HCEC 1CT (cell line): ENCODE results near the gene ADGRG6.

Source experiments
- DNase-seq: peaks from one replicate; pipeline ENCODE4 v3.0.0-alpha.2; 2017

ADGRG6 gene

DNA sequence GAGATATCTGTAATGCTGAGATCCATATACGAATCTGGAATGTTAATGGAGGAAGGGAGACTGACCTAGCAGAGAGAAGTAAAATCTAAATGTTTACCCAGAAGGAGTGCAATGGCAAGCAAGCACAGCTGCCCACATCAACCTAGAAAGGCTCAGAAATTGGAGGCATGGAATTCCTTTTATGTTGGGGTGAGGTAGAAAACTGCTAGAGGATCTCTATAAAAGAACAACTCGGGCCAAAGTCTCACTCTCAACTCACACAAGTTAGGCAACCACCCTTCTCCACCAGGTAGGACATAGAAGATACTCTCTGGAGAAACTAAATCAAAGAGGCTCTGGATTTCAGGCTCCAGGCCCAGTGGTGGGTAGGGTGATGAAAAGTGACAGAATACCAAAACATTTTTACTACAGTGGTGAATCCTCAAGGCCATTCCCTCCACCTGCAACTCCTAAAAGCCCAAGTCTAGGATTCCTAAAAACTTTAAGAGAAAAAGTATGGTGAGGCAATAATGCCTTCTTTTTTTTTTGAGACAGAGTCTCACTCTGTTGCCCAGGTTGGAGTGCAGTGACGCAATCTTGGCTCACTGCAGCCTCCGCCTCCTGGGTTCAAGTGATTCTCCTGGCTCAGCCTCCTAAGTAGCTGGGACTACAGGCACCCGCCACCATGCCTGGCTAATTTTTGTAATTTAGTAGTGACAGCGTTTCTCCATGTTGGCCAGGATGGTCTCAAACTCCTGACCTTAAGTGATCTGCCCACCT is 9.5 kb upstream of the ADGRG6 start:
- no peak for DNase-seq

DNA sequence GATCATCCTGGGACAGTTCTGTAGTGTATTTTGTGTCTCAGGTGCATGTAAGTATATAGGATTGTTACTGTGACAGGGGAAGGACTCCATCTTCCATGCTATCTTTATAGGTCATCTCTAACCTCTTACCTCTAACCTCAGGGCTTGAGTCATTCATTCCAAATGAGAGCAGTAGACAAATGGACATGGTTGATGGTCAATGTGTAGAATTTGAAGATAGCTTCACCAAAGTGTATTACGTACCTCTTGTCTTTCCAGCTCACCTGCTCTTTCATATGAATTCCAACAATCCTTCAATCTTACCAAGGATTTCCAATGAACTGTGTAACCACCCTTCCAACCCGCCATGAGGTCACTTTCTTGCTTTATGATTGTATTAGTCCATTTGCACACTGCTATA is 8.7 kb upstream of the ADGRG6 start:
- no peak for DNase-seq

DNA sequence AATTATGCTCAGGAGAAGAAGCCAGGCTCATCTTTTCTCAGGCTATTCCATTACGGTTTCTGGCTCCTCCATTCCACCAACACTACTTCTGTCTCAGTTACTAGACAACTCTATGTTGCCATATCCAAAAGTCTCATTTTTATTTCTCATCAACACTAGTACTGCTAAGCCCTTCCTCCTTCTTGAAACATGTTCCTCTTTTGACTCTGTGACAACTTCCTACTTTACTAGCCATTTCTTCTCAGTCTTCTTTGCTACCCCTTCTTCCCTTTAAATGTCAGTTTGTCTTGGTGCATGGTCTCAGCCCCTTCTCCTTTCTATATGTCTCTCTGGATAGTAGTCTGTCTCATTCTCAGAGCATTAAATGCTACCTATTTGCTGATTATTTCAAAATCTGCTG is 7.1 kb upstream of the ADGRG6 start:
- no peak for DNase-seq

DNA sequence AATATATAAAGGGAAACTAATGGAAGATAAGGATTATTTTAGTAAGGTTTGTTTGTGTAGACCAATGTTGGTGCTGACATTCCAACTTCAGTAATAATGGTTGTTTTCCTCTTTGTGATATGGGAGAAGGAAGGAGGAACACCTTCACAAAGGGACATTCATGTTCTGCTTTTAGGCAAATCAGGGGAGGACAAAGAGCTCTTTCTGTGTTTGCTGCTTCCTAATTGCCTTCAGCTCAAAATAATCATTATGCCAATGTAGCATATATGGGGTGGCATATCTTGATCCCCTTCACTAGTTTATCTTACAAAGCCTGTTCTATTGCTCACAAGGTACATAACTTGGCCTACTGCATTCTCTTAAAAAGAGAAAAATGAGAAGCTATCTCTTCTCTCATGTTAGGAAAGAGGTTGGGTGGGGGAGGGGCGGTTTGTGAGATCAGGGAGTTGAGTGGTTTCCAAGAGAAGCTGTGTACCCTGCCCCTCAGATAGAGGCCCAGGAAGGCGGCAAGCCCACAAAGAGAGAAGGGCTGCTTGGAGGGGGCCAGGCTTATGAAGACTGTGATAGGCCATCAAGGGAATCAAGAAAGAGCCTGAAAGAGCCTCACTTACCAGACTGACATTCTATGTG is 4.7 kb upstream of the ADGRG6 start:
- DNase-seq = no peak

DNA sequence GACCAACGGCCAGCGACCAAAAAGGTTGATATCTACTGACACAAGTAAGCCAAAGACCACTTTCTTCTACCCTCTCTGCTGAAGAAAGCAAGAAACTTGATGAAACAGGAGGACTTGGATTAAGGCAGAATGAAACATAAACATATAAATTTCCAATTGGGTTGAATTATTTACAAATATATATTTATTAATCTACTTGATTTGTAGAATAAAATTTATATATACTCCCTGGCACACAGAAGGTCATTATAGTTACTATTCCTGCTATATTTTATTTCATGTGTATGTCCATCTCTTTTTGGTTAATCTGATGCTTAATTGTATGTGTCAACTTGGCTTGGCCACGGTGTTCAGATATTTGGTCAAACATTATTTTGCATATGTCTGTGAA is 4.2 kb upstream of the ADGRG6 start:
- no peak for DNase-seq

DNA sequence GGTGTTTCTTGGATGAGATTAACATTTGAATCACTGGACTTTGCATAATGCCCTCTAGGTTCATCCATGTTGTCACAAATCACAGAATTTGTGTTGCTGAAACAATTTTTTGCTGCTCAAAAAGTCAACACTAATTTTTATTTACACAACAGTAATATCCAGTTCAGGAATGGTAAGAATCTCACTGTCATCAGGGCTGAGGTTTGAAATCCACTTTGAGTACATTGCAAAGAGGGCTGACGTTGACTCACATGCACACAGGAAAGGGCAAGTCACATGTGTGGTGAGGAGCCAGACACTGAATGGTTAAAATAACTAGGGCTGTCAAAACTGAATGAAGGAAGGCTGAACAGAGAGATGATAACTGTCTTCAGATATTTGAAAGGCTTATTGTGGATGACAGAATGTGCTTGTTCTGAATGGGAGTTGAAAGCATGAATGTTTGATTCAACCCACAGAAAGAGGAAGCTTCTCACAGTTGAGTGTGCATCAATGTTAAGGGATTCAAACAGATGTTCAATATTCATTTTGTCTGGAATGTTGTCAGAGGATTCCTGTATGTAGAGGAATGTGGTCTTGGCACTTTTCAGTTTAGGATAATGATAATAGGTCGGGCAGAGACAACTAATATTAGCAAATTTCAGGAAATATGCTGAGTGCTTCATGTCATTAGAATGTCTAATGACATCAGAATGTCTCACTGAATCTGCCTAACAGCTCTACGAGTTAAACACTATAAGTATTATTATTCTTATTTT is 3.6 kb upstream of the ADGRG6 start:
- peak; percentile 88 for DNase-seq

DNA sequence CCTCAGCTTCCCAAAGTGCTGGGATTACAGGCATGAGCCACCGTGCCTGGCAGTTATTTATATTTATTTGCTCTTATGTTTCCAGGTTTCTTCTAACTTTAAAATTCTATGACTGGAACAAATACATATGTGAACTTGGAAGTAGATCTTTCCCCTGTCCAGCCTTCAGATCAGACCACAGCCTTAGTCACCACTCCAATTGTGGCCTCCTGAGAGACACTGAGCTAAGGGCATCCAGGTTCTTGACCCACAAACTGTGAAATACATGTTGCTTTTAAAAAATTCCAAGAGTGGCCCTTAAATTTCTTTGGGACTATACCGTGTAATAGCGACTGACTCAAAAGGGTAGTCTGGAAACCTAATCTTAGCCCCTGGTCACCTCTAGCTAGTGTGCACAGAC is 1.5 kb upstream of the ADGRG6 start:
- DNase-seq = no peak

DNA sequence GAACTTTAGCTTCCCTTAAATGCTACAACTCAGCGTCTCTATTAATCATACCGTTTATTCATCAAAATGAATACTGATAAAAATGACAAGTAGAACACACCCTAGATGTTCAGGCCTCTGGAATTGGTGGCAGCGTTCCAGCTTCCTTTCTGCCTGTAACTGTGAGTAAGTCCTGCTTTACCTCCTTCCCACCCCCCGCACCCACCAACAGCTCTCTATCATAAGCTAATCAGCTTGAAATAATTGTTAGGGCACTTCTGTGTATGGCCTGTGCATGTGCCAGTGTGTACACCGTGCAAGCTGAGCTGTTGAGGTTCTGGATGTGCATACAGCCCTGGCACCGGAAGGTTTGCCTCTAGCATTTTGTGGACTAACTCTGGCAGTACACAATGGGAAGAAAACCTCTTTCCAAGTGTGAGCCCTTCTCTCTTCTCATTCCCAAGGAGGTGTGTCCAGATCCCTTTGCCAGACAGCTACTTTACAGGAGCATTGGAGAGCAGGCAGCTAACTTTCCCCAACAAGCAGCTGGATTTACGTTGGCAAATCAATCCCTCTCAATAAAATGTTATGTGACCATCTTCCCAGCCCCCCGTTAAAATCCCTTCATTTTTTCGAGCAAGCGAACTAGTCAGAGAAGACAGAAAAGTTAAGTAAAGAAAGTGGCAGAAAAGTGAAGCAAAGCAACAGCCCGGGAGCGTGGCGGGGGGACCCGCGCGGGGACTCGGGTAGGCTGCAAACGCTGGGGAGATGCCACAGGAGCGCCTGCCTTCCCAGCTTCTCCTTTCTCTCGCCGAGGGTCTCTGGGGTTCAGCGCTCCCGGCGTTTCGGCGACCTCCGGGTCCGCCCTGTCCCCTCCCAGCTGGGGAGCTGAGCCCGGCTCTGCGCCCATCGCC is 803 bp upstream of the ADGRG6 start:
- peak; percentile 52 for DNase-seq

DNA sequence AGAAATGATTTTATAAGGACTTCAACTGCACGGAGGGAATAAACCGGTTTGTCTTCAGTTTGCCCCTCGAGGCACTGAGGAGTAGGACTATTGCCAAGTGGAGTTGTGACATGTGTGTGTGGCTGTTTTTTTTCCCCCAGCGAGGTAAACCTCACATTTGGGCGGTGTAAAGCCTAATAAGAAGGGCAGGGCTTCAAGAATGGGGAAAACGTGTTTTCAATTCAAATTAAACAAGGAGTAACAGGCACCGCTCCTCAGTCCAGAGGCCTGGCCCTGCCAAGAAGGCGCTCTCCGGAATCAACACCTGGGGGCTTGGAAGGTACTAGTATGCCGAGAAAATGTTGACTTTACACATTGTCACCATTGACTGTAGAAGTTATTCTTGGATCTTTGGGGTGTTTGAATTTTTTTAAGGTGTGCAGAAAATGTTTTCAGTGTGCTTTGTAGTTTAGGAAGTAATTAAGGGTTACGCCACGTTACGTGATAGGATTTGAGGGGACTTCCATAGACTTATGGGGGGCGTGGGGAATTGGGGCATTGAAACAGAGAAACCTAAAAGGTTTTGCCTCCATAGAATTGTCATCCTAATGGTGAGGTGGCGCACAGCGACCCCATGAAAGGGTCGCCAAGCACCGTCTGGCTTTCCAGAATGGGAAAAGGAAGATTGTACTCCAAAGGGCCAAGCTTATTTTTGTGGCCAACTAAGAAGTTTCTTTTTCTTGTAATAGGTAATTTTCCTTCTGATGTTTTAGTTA is 791 bp downstream of the ADGRG6 start:
- DNase-seq = no peak

DNA sequence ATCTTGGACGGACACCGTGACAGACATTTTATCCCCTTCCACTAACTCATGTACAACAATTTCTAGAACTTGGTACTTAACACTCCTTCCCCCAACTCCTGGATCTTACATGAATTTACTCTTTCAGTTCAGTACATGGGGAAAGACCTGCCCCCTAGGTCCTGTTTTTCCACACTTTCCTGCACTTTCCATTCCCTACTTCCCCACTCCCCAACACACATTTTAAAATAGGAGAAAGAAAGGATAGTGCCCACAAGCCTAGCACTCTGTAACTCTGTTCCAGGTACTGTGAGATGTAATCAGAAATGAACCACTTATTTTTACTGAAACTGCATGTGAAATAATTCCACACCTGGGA is 1.3 kb downstream of the ADGRG6 start:
- no peak for DNase-seq

DNA sequence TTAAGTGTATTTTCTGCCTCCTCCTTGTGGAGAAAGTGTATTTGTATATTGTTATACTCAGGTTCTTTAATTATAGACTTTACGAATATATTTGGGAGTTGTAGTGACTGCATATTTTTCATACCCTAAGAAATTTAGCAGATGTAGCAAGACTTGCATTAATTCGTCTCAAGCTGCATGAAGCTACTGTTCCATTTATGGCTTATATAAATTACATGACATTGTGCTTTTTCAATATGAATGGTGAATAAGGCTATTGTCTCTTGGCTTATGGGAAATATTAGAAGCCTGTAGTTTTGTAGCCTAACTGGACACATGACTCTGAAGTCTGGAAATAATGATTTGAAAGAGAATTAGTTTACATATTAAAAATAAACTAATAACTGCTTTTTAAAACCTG is 2.4 kb downstream of the ADGRG6 start:
- no peak for DNase-seq

DNA sequence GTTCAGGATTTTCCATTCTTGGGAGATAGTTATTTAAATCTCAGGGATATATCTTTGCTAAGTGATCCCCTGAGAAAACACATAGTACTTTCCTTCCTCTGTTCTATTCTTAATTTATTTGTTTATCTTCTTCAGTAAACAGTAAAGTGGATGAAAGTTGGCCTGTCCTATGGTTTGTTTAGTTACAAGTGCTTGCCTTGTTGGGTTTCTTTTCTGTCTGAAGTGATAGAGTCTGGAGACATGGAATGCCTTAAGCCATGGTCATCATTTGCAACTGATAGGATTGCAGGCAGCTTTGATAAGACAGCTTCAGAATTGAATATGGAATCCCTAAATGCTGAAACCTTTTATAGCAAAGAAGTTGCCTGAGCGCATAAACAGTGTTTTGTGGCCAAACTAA is 4.9 kb downstream of the ADGRG6 start:
- DNase-seq = no peak

DNA sequence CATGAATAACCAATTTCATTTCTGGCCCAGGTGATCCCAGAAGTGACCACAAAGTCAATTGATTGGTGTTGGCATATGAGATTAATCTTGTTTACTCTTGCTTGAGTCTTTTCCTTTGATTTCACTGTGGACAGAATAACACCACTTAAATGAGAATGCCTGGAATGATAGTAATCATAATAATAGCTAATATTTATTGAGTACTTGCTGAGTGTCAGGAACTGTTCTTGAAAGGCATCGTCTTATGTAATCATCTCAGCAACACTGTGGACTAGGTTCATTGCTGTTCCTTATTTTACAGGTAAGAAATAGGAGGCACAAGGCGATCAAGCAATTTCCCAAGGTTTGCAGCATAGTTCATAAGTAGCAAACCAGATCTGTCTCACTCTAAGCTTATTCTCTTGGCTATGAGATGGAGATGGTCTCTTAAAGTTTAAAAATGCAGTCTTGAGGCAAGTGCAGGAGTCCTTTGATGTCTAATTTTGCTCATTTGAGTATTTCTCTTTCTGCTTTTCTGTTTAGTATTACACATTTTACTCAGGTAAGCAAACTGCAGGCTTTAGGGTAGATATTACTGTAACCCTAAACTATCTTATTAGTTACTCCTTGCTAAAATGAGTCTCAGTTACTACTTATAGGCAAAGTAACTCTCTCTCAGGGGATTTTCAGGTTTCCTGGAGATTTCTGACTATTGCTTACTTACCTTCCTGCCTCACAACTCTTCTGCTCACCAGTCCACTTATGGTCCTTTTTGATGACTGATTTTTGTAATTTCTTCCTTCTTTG is 6.3 kb downstream of the ADGRG6 start:
- no peak for DNase-seq

DNA sequence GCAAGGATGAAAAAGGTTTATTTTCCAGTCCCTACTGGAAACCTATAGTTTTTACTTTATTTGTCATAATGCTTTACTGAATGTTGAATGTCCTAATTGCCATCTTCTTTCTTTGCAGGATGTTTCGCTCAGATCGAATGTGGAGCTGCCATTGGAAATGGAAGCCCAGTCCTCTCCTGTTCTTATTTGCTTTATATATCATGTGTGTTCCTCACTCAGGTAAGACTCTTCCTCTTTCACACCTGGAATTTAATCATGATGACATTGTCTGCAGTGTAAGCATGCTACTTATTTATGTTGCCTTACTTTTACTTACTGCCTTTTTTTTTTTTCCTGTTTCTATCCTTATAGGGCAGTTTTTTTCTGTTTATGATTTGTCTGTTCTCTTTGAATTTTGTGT is 7.6 kb downstream of the ADGRG6 start:
- DNase-seq = no peak

DNA sequence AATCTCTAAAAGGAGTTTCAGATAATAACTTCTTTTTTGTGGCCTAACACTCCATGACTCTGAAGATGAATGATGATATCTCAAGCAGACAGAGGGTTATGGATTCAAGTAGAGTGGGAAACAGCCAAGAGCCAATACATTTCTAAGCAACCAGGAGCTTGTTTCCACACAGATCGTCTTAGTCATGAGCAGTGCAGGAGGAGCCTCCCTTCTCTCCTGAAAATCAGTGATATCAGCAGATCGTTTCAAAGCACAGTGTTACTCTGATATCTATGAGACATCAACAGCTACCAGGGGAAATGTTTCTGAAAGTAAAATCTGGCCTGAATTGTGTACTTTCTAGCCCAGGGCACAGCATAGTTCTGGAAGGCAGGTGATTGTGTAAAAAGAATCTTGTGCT is 11.5 kb downstream of the ADGRG6 start:
- DNase-seq = peak; percentile 23

DNA sequence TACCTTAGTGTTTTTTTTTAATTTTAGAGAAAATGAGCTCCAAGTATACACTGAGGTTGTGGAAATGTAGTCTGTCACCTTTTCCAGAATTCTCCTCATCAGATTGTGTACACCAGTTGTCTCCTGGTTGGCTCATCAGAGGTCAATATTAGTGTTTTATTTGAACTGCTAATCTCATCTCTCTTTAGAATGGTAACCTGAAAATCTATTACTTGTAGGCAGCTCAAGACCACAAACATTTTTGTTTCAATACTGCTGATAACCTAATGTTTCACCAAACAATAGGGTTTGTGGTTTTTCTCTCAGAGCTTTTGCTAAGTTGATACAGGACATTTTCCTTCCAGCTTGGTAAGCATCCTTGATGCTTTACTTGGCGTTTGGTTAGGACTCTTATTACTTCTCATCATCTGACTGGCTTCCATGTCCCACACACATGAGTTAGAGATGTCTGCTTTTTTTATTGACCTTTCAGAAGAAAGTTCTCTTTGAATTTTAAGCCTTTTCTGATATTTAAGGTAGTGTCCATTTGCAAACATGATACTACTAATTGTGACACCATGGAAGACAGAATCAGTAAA is 15.1 kb downstream of the ADGRG6 start:
- no peak for DNase-seq

DNA sequence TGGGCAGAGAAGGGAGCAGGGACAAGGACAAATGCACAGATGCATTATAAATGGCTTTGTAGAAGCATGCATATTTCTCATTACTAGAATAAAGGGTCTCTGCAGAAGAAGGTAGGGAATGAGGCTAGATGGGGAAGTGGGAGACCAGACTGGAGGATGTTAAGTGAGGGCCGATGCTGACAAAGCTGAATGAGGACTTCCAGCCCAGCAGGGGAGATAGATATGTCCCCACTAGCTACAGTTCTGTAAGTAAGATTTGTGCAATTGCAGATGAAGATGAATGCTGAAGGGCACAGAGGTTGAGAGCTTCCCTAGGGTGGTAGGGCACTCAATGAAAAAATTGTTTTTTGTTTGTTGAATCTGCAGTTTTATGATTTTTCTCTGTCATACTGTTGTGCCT is 16.9 kb downstream of the ADGRG6 start:
- no peak for DNase-seq

DNA sequence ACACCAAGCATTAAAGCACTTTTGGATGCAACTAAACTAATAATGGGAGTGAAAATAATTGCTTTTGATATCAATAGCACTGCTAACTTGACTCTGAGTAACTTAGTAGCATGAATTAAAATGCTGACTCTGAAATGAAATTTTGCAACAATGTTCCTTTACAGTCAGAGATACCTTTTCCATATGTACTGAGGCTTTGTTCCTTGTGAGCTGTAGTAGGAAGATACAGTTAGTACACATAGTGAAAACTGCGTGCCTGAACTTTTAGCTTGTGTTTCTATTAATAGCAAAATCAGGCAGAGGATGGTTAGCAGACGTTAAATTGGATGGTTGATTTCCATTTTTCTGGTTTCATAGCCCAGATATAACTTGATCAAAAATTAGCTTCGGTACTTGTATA is 18.6 kb downstream of the ADGRG6 start:
- no peak for DNase-seq

DNA sequence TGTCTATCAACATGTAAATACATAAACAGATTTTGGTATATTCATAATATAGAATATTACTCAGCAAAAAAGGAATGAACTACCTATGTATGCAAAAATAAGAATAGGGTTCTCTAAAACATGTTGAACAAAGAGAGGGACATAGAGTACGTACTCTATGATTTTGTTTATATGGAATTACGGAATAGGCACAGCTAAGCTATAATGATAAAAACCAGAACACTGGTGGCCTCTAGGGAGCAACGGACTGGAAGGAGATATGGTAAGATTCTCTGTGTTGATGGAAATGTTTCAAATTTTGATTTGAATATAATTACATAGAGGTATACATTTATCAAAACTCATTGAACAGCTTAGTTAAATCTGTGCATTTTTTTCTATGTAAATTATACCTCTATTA is 19.6 kb downstream of the ADGRG6 start:
- no peak for DNase-seq

DNA sequence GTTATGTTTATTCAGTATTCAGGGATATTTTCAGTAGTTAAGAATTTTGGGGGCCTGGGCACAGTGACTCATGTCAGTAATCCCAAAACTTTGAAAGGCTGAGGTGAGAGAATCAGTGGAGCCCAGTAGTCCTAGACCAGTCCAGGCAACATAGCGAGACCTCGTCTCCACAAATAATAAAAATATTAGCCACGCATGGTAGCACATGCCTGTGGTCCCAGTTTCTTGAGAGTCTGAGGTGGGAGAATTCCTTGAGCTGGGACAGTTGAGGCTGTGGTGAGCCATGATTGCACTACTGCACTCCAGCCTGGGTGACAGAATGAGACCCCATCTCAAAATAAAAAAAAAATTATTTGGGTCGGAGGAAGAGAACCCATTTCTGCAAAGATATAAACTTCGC is 20.3 kb downstream of the ADGRG6 start:
- DNase-seq = no peak

DNA sequence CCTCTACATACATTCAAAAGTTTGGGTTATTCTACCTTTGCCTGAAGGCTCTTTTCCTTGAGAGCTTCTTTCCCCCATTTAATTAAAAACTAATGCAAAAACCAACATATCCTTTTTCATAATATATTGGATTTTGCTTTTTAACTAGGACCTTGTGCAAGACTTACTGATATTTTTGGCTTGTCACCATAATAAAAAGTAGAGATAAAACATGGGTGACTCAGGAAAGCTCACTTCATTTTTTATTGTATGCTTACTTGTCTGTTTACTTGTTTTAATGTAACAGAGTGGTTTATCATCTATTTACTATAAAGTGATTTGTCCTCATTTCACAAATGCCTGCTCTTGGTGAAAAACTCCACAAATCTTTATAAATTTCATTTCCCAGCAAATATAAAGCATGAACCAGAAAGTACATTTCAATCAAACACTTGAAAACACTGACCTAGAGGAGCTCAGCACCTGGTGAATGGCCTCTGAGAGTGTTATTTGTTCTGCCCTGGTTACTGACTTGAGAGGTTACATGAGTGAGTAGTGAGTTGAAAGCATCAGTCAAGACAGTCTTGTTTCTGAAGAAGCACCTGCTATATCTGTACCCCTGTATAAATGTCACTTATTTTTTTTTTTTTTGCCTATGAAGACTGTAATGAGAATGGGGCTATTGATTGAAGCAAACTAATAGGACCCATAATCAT is 20.8 kb downstream of the ADGRG6 start:
- DNase-seq = no peak
